Ascending aorta (tissue), 2 donors: ENCODE data around the gene IL17D. TPM values are rescaled to one million over a fixed set of nuclear protein-coding genes. Genes with fewer than 3 reads are reported as not detected.

Experiments used
- DNase-seq, 2 donors: peaks; one replicate each; pipeline ENCODE4 v3.0.0-alpha.2; 2019; ENCODE audit warnings: low spot score in 2 of 2
- H3K27ac ChIP-seq, 2 donors: fragments of 200-600 bp; sonication (generic); one replicate each; pipeline ENCODE4 v1.5.1; 2016 to 2017; ENCODE audit warnings: mild to moderate bottlenecking in 1 of 2
- H3K27me3 ChIP-seq: fragments of 200-600 bp; sonication (generic); one replicate; pipeline ENCODE4 v1.5.1; 2017
- H3K36me3 ChIP-seq, 2 donors: fragments of 200-600 bp; sonication (generic); one replicate each; pipeline ENCODE4 v1.5.1; 2016
- H3K4me1 ChIP-seq, 2 donors: fragments of 200-600 bp; sonication (generic); one replicate each; pipeline ENCODE4 v1.5.1; 2016 to 2017; ENCODE audit warnings: mild to moderate bottlenecking in 1 of 2
- H3K4me3 ChIP-seq, 2 donors: fragments of 200-600 bp; sonication (generic); one replicate each; pipeline ENCODE4 v1.5.1; 2016 to 2017; ENCODE audit warnings: mild to moderate bottlenecking in 1 of 2
- H3K9me3 ChIP-seq, 2 donors: fragments of 200-600 bp; sonication (generic); one replicate each; pipeline ENCODE4 v1.5.1; 2016
- intact Hi-C: fragments of 100-400 bp; cut with DNase I; formaldehyde crosslinking; loops from one replicate; pipeline ENCODE4 v1.15.1; 2023
- total RNA-seq: library from RNA; depleted of rRNA; stranded (reverse); fragments of >200 nt; gene quantifications from one replicate; pipeline ENCODE4 v1.1.0, GENCODE V29; 2016
- TF ChIP-seq, protein P1 (sequence below), 3 experiments: fragments of 200-600 bp in 2 of 3; fragments of 450-650 bp in 1 of 3; sonication (generic) in 2 of 3; IDR thresholded peaks; one replicate each; pipeline ENCODE4 v1.5.1; 2016 to 2019; ENCODE audit warnings: antibody characterized with exemption in 3 of 3, mild to moderate bottlenecking in 1 of 3, moderate library complexity in 1 of 3

Gene IL17D
- total RNA-seq, 1 donor from 2014 or later = not detected

DNA sequence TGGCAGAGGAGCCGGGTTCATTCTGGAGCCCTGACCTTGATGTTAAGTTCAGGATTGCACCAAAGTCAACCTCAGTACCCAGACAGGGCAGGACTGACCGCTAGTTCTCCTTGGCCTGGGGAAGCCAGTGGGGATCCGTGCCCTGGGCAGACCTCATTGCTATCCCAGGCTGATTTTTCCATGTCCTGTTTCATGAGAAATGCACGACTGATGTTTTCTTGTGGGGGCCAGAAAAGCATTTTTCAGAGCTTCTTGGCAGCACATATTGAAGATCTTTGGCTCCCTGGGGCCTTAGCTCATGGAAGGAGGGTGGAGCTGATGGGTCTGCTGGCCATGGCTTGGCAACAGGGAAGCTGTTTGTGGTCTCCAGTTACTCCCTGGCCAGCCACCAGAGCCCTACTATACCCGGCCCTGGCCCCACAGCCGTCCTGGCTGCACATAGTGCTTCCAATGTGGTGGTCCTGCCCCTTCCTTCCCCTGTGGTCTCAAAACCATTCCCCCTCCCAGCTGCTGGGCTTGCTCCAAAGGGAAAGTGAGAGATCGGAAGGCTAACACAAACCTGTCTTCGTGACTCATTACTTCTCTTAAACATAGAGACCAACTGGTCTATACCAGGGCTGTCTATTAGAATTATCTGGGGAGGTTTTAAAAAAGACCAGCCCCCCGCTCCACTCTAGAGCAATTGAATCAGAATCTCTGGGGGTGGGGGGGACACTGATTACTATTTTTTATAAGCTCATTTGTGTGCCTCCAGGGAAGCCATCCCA lies 11.2 kb downstream of the IL17D start:
- Histone ChIP-seq H3K27ac (peak overlapping the region; percentile 74 to 80), H3K36me3 (no peaks in the 10 kb centered on the region), H3K9me3 (no peaks in the 10 kb centered on the region), H3K4me3 (peak overlapping the region in 1 of 2 donors; percentile 50), H3K27me3 (no peaks in the 10 kb centered on the region), H3K4me1 (peaks cover 3 to 20% of the 10 kb centered on the region in 2 donors)
- peak in 1 of 2 donors; percentile 87 for DNase-seq
- intact Hi-C loops = loop anchor here (2.0 to 10.0 kb wide), 5 partner anchors 58 to 360 kb away; partner anchors contain the start of genes EEF1AKMT1 and XPO4
- TF ChIP-seq, protein P1, sequence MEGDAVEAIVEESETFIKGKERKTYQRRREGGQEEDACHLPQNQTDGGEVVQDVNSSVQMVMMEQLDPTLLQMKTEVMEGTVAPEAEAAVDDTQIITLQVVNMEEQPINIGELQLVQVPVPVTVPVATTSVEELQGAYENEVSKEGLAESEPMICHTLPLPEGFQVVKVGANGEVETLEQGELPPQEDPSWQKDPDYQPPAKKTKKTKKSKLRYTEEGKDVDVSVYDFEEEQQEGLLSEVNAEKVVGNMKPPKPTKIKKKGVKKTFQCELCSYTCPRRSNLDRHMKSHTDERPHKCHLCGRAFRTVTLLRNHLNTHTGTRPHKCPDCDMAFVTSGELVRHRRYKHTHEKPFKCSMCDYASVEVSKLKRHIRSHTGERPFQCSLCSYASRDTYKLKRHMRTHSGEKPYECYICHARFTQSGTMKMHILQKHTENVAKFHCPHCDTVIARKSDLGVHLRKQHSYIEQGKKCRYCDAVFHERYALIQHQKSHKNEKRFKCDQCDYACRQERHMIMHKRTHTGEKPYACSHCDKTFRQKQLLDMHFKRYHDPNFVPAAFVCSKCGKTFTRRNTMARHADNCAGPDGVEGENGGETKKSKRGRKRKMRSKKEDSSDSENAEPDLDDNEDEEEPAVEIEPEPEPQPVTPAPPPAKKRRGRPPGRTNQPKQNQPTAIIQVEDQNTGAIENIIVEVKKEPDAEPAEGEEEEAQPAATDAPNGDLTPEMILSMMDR (IDR thresholded peaks at IDR 0.05) = no peak

DNA sequence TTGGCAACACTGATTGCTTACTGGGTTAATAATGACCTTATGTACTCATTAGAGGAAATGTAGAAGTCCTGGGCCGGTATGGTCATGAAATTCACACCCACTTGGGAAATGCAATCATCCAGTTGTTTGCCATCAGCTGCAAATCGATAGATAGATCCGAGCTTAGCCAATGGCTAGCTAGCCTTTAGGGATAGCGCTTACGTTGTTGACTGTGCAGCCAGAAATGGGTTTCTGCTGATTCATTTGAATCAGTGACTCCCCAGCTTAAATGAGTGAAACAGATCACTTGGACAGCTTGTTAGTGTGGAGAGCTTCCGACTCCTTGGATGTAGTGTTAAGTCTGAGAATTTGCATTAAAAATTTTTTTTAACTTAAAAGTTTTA lies 11.8 kb downstream of the IL17D start:
- DNase-seq = no peak
- Histone ChIP-seq H3K36me3 (no peaks in the 10 kb centered on the region), H3K4me1 (peaks cover 3 to 20% of the 10 kb centered on the region in 2 donors), H3K27me3 (no peaks in the 10 kb centered on the region), H3K4me3 (no peak overlapping the region), H3K9me3 (no peaks in the 10 kb centered on the region), H3K27ac (peak overlapping the region in 1 of 2 donors; percentile 74)
- TF ChIP-seq, protein P1 (IDR thresholded peaks at IDR 0.05) = no peak
- intact Hi-C loops = loop anchor here (2.0 to 10.0 kb wide), 3 partner anchors 57 to 359 kb away; partner anchors contain the start of gene EEF1AKMT1

DNA sequence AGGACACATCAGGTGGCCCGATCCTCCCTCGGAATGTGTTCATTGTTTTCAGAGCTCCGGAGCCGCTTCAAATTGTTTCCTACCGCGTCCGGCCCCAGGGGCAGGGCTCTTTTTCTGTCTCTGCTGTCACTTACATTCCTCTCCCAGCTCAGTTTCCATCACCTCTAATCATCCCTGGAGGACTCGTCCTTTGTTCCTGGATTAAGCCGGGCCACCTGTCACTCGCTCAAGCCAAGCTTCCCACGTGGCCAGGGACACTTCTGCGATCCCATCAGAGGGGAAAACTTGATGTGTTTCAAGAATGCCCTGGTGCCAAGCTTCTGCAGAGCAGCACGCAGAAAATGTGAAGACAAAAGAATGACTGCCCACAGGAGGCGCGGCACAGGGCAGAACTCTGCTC lies 13.5 kb downstream of the IL17D start:
- Histone ChIP-seq H3K9me3 (no peaks in the 10 kb centered on the region), H3K27ac (no peak overlapping the region), H3K36me3 (no peaks in the 10 kb centered on the region), H3K27me3 (no peaks in the 10 kb centered on the region), H3K4me3 (no peak overlapping the region), H3K4me1 (peaks cover 3 to 29% of the 10 kb centered on the region in 2 donors)
- TF ChIP-seq, protein P1 (IDR thresholded peaks at IDR 0.05) = no peak
- DNase-seq = no peak
- intact Hi-C loops = loop anchor here (10.0 kb wide), 2 partner anchors 222 to 358 kb away; no protein-coding TSS in a partner anchor

DNA sequence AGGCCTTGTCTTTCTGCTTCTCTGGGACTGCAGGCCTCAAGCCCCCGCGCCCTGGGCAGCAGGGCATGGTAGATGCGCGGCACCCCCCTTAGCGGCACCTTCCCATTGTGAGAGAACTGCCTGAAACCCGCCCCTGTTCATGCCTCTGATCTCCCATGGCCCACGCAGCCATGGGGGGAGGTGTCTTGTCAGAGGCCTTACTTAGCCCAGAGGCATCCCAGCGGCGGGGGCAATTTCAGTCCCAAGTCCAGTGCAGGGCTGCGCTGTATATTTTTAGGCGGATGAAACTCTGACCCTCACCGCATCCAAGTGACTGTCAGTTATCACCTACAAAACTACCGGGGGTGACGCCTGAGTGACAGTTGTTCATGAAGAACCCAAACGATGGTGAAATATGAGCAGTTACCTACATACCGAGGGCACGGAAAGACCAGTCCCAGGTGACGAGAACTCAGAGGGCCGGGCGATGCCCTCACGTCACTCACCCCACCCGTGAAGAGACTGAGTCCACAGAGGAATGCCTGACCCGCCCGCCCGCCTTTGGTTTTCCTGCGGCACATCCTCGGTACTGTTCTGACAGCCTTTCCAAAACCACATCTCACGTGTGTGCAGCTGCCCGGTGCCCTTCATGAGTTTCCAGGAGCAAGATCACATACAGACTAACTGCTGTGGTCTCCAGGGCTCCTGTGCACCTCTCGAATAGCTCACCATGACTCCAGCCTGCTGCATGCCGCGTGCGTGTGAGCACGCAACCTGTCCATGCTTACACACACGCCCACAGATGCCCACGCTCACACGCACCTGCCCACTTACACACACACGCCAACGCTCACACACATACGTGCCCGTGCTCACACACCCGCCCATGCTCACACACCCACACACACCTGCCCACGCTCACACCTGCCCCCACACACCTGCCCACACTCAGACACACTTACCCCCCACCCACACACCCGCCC lies 14.4 kb downstream of the IL17D start:
- TF ChIP-seq, protein P1 (IDR thresholded peaks at IDR 0.05) = no peak
- Histone ChIP-seq H3K4me3 (no peak overlapping the region), H3K4me1 (peaks cover 1 to 30% of the 10 kb centered on the region in 2 donors), H3K36me3 (no peaks in the 10 kb centered on the region), H3K27me3 (no peaks in the 10 kb centered on the region), H3K27ac (no peak overlapping the region), H3K9me3 (no peaks in the 10 kb centered on the region)
- intact Hi-C loops = loop anchor here (10.0 kb wide), 2 partner anchors 223 to 357 kb away; no protein-coding TSS in a partner anchor
- no peak for DNase-seq

DNA sequence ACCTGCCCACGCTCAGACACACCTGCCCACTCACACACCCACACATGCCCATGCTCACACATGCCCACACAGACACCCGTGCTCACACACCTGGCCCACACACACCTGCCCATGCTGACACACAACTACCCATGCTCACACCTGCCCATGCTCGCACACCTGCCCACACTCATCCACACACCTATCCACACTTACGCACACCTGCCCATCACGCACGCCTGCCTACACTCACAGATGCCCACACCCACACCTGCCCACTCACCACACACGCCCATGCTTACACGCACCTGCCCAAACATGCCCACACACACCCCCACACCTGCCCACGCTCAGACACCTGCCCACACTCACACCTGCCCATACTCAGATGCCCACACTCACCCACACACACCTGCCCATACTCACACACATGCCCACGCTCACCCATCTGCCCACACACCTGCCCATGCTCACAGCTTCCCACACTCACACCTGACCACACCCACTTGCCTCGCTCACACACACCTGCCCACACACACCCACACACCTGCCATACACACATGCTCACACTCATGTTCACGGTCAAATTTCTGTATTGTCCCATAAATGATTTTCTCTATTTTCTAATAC lies 15.6 kb downstream of the IL17D start:
- no peak for DNase-seq
- TF ChIP-seq, protein P1 (IDR thresholded peaks at IDR 0.05) = no peak
- intact Hi-C loops = loop anchor here (10.0 kb wide), 2 partner anchors 224 to 356 kb away; no protein-coding TSS in a partner anchor

More for the DNA sequence above, 15.6 kb downstream of the IL17D start:
- Histone ChIP-seq H3K4me3 (no peak overlapping the region), H3K27me3 (no peaks in the 10 kb centered on the region), H3K4me1 (peaks cover 0 to 18% of the 10 kb centered on the region in 2 donors), H3K9me3 (no peaks in the 10 kb centered on the region), H3K27ac (no peak overlapping the region), H3K36me3 (no peaks in the 10 kb centered on the region)
